ENCODE results near the gene KRTAP12-4. TPM values are rescaled to one million over a fixed set of nuclear protein-coding genes. Genes with fewer than 3 reads are reported as not detected.
"Not testable (repeated sequence)": the region's sequence is repeated elsewhere in the genome, so short reads cannot be mapped to it uniquely, and the experiment has no call there.

KRTAP12-4 gene
- total RNA-seq, 1 donor: not detected

DNA sequence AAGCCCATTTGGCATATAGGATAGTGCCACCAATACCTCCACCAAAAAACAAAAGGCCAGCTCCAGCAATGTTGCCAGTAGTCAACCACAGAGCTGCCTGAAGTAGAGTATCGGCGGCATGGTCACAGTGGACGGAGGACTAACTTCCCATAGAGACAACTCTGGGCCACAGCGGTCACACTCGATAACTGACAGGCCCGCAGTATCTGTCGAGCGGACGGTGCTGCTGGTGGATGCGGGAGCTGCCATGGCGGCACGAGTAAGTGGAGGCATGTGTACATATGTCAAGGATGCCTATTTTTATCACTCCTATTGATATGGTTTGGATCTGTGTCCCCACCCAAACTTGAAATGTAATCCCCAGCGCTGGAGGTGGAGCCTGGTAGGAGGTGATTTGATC, 23.4 kb upstream of the KRTAP12-4 start:
- TF ChIP-seq, protein P1, sequence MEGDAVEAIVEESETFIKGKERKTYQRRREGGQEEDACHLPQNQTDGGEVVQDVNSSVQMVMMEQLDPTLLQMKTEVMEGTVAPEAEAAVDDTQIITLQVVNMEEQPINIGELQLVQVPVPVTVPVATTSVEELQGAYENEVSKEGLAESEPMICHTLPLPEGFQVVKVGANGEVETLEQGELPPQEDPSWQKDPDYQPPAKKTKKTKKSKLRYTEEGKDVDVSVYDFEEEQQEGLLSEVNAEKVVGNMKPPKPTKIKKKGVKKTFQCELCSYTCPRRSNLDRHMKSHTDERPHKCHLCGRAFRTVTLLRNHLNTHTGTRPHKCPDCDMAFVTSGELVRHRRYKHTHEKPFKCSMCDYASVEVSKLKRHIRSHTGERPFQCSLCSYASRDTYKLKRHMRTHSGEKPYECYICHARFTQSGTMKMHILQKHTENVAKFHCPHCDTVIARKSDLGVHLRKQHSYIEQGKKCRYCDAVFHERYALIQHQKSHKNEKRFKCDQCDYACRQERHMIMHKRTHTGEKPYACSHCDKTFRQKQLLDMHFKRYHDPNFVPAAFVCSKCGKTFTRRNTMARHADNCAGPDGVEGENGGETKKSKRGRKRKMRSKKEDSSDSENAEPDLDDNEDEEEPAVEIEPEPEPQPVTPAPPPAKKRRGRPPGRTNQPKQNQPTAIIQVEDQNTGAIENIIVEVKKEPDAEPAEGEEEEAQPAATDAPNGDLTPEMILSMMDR (IDR thresholded peaks at IDR 0.05; ENCODE audit: insufficient read depth, low read length): no peak
- H3K4me3 ChIP-seq (ENCODE audit: low read depth, low read length): no peak overlapping the region
- DNase-seq (ENCODE audit: low read depth): no peak

DNA sequence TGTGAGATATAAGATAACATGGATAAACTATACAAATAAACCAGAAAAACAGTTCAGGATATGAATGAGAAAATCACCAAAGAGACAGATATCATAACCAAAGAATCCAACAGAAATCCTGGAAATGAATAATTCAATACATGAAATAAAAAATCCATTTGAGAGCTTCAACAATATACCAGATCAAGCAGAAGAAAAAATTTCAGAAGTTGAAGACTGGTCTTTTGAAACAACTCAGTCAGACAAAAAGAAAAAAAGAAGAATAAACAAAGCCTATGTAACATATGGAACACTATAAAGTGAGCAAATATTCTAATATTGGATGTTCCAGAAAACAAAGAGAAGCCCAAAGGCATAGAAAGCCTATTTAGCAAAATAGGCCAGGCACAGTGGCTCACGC, 17.5 kb upstream of the KRTAP12-4 start:
- H3K4me3 ChIP-seq (ENCODE audit: low read depth, low read length): no peak overlapping the region
- DNase-seq (ENCODE audit: low read depth): no peak
- TF ChIP-seq, protein P1 (IDR thresholded peaks at IDR 0.05; ENCODE audit: insufficient read depth, low read length): no peak

DNA sequence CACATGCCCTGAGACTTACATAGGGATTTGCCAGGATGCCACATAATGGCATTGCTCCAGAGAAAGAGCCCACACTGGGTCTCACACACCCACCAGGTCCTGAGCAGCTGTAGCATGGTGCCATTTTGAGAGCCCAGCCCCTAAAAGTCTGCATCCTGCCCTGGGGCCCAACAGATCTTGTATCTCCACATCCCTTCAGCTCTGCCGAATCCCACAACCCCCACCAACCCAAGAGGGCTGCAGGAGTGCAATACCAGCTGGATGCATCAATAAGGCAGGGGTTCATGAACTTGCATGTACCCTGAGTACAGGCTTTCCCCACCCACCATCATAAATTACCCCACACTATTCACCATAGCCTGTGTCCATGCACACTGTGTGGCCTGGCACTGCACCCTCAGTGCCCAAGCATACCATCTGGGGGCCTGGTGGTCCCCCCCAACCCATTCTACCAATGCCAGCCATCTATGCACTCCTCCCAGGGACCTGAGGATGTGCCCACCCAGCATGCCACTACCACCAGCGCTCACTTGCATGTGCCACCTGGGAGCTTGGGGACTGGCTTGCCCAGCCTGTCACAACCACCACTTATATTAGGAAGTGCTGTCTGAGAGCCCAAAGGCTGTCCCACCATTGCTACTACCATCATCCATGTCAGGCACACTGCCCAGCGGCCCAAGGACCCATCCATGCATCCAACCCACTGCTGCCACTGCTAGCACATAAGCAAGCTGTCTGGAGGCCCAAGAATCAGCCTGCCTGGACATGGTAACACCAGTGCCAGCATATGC, 16.4 kb upstream of the KRTAP12-4 start:
- DNase-seq (ENCODE audit: low read depth): no peak
- no peak overlapping the region for H3K4me3 ChIP-seq (ENCODE audit: low read depth, low read length)
- TF ChIP-seq, protein P1 (IDR thresholded peaks at IDR 0.05; ENCODE audit: insufficient read depth, low read length): no peak

DNA sequence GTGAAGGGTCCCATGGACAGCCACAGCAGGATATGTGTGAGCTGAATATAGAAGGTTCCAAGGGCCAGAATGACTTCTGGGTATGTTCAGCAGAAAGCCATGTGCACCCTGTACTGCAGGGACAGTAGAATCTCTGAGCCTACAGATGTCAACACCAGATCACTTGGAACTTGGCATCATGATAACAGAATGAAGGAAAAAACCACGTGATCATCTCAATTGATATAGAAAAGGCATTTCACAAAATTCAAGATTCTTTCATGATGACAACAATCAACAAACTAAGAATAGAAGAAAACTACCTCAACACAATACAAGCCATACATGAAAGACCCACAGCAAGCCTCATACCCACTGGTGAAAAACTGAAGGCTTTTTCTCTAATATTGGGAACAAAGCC, 13.2 kb upstream of the KRTAP12-4 start:
- TF ChIP-seq, protein P1 (IDR thresholded peaks at IDR 0.05; ENCODE audit: insufficient read depth, low read length): no peak
- no peak overlapping the region for H3K4me3 ChIP-seq (ENCODE audit: low read depth, low read length)
- DNase-seq (ENCODE audit: low read depth): no peak

DNA sequence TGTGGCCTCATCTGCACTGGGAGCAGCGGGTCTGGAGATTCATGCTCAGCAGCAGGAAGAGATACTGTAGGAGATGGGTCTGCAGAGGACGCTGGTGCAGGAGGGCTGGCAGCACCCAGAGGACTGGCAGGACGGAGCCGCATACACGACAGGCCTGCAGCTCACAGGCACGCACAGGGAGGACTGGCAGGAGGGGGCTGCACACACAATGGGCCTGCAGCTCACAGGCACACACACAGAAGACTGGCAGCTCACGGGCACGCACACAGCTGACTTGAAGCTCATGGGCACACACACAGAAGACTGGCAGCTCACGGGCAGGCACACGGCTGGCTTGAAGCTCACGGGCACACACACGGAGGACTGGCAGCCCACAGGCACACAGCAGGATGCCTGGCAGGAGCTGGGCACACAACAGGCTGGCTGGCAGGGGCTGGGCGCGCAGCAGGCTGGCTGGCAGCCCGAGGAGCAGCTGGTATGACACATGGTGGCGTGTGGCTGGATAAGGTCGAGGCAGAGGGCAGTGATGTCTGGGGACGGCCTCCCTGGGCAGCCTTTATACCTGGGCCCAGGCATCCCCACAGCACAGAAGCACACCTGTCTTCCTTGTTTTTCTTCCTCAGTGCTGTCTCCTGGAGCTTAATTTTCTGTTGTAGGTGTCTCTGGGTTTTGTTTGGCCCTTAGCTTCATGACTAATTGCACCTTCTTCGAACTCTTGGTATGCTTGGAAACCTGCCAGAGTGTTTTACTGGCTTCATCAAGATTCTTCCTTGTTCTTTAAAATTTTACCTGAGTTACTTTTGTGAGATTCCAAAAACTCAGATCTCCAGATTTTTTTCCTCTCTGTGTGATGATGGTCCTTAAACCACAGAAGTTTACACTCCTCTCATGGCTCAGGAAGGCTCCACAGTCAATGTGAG, 12.2 kb upstream of the KRTAP12-4 start, which contains the start of gene KRTAP12-2:
TSS of gene KRTAP12-2 (minus strand) at position 527 of the 920 bp plus-strand sequence. CDS start at position 486, 41 bp downstream.
- DNase-seq (ENCODE audit: low read depth): no peak
- no peak within 1 kb of the TSS for H3K4me3 ChIP-seq (ENCODE audit: low read depth, low read length)
- TF ChIP-seq, protein P1 (IDR thresholded peaks at IDR 0.05; ENCODE audit: insufficient read depth, low read length): no peak

DNA sequence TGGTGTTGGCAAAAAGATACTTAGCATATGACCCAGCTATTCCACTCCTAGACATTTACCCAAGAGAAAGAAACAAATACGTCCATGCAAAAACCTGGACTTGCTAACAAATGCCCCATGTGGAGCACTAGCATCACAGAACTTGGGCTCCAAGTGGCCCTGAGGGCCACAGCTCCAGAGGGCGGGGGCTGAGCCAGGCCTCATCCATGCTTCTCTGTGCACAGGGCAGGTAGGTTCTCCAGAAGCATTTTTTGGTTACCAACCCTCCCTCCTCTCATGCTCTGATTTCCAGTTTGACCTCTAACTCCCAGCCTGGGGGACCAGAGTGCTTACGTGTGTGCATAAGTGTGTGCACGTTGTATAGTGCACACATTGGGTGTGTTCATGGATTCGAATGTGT, 10.2 kb upstream of the KRTAP12-4 start:
- no peak for DNase-seq (ENCODE audit: low read depth)
- no peak overlapping the region for H3K4me3 ChIP-seq (ENCODE audit: low read depth, low read length)
- TF ChIP-seq, protein P1 (IDR thresholded peaks at IDR 0.05; ENCODE audit: insufficient read depth, low read length): no peak

DNA sequence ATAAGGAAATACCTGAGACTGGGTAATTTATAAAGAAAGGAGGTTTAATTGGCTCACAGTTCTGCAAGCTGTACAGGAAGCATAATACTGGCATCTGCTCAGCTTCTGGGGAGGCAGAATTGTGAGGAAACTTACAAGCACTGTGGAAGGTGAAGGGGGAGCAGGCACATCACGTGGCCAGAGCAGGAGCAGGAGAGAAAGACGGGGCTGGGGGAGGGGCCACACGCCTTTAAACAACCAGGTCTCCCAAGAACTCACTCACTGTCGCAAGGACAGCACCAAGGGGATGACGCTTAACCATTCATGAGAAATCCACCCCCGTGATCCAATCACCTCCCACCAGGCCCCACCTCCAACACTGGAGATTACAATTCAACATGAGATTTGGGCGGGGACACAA, 7.1 kb upstream of the KRTAP12-4 start:
- H3K4me3 ChIP-seq (ENCODE audit: low read depth, low read length); DNase-seq (ENCODE audit: low read depth): not testable (repeated sequence)

Measured in fibroblast of the aortic adventitia (primary cell).